IMR-90 (cell line): ENCODE measurements around the gene NOL9. TPM values are rescaled to one million over a fixed set of nuclear protein-coding genes. Genes with fewer than 3 reads are reported as not detected.

Source experiments
- ATAC-seq: fragments of 200-7000 bp; cut with Tn5 transposase; 2 replicates; pipeline ENCODE4 v1.9.1; 2020; ENCODE audit warnings: low read depth, mild to moderate bottlenecking, moderate library complexity
- BruUV-seq: library from RNA; stranded (reverse); fragments of 400-500 nt; replicated peaks from 2 replicates; lab custom pipeline; 2021; lab: Mats Ljungman, UMichigan
- CTCF ChIA-PET: fragments of 300-600 bp; formaldehyde crosslinking; extraction: SDS; loops from one replicate; lab custom pipeline; 2021; ENCODE audit warnings: antibody characterized with exemption; lab: Yijun Ruan, JAX
- POLR2A ChIA-PET: fragments of 300-600 bp; sonication (Branson Sonifier 250); formaldehyde crosslinking; loops from one replicate; lab custom pipeline; 2022; ENCODE audit warnings: antibody characterized with exemption; ENCODE audit not compliant: unreplicated experiment; lab: Charles Lee
- DNase-seq: peaks from one replicate; pipeline ENCODE4 v3.0.0; 2013
- H2AFZ ChIP-seq: replicated peaks from 2 replicates; pipeline ENCODE3; 2013; ENCODE audit warnings: low read length, mild to moderate bottlenecking; ENCODE audit not compliant: poor library complexity
- H2AK5ac ChIP-seq: 2 replicates; pipeline ENCODE4 v1.6.1; 2013; ENCODE audit warnings: low read depth, low read length, inconsistent platforms
- H2AK9ac ChIP-seq: replicated peaks from 2 replicates; pipeline ENCODE3; 2013; ENCODE audit warnings: mild to moderate bottlenecking, low read depth, low read length, moderate library complexity; ENCODE audit not compliant: poor library complexity
- H2BK120ac ChIP-seq: 2 replicates; pipeline ENCODE4 v1.6.1; 2013; ENCODE audit warnings: low read depth, low read length, inconsistent platforms
- H2BK15ac ChIP-seq: 3 replicates; pipeline ENCODE4 v1.6.1; 2013; ENCODE audit warnings: low read depth, low read length, inconsistent platforms
- H2BK20ac ChIP-seq: 2 replicates; pipeline ENCODE4 v1.6.1; 2013; ENCODE audit warnings: low read depth, mild to moderate bottlenecking, inconsistent platforms, low read length, moderate library complexity
- H2BK5ac ChIP-seq: 2 replicates; pipeline ENCODE4 v1.6.1; 2013; ENCODE audit warnings: mild to moderate bottlenecking, low read depth, low read length, inconsistent platforms; ENCODE audit not compliant: poor library complexity, severe bottlenecking
- H3K14ac ChIP-seq: replicated peaks from 2 replicates; pipeline ENCODE4 v1.6.1; 2013; ENCODE audit warnings: low read depth, low read length, inconsistent platforms
- H3K18ac ChIP-seq: 2 replicates; pipeline ENCODE4 v1.6.1; 2013; ENCODE audit warnings: low read depth, low read length, control low read depth
- H3K23ac ChIP-seq: 2 replicates; pipeline ENCODE4 v1.6.1; 2013; ENCODE audit warnings: low read depth, low read length, inconsistent platforms
- H3K27ac ChIP-seq: 2 replicates; pipeline ENCODE4 v1.5.1; 2013; ENCODE audit warnings: mild to moderate bottlenecking, control low read depth, low read length; ENCODE audit not compliant: insufficient read depth
- H3K27me3 ChIP-seq: 2 replicates; pipeline ENCODE4 v1.6.1; 2013; ENCODE audit warnings: low read length; ENCODE audit not compliant: control insufficient read depth, insufficient read depth
- H3K36me3 ChIP-seq: 2 replicates; pipeline ENCODE4 v1.6.1; 2013; ENCODE audit warnings: low read length, mixed read lengths; ENCODE audit not compliant: control insufficient read depth, insufficient read depth
- H3K4ac ChIP-seq: 2 replicates; pipeline ENCODE4 v1.6.1; 2013; ENCODE audit warnings: low read depth, low read length, inconsistent platforms
- H3K4me1 ChIP-seq: 2 replicates; pipeline ENCODE4 v1.6.1; 2013; ENCODE audit warnings: low read length, mixed read lengths; ENCODE audit not compliant: control insufficient read depth, insufficient read depth
- H3K4me2 ChIP-seq: 2 replicates; pipeline ENCODE4 v1.6.1; 2013; ENCODE audit warnings: low read depth, mild to moderate bottlenecking, control low read depth, low read length, moderate library complexity
- H3K4me3 ChIP-seq: 2 replicates; pipeline ENCODE4 v1.5.1; 2013; ENCODE audit warnings: low read depth, mild to moderate bottlenecking, control low read depth, low read length, moderate library complexity; ENCODE audit not compliant: insufficient read depth
- H3K56ac ChIP-seq: 2 replicates; pipeline ENCODE4 v1.6.1; 2013; ENCODE audit warnings: low read length, inconsistent platforms; ENCODE audit not compliant: insufficient read depth; ENCODE audit errors: extremely low read depth
- H3K79me1 ChIP-seq, 2 experiments: 2 replicates each; pipeline ENCODE4 v1.6.1; 2013; ENCODE audit warnings: low read length in 2 of 2, inconsistent platforms in 1 of 2, low read depth in 1 of 2
- H3K9ac ChIP-seq: 2 replicates; pipeline ENCODE4 v1.6.1; 2013; ENCODE audit warnings: low read depth, low read length, control low read depth
- H3K9me1 ChIP-seq: 2 replicates; pipeline ENCODE4 v1.6.1; 2013; ENCODE audit warnings: low read length, inconsistent platforms; ENCODE audit not compliant: insufficient read depth
- H3K9me3 ChIP-seq: 2 replicates; pipeline ENCODE4 v1.6.1; 2013; ENCODE audit warnings: low read length; ENCODE audit not compliant: control insufficient read depth, insufficient read depth
- H4K20me1 ChIP-seq: 2 replicates; pipeline ENCODE4 v1.6.1; 2013; ENCODE audit warnings: low read length, inconsistent platforms; ENCODE audit not compliant: insufficient read depth
- H4K5ac ChIP-seq: 2 replicates; pipeline ENCODE4 v1.6.1; 2013; ENCODE audit warnings: mild to moderate bottlenecking, low read depth, low read length, control low read depth
- H4K8ac ChIP-seq, 2 experiments: 2 replicates each; pipeline ENCODE4 v1.6.1; 2013; ENCODE audit warnings: low read depth in 2 of 2, low read length in 2 of 2, control low read depth in 1 of 2, inconsistent platforms in 1 of 2
- H4K91ac ChIP-seq: 2 replicates; pipeline ENCODE4 v1.6.1; 2013; ENCODE audit warnings: low read depth, low read length, inconsistent platforms; ENCODE audit not compliant: insufficient read depth
- CHD1 ChIP-seq: IDR thresholded peaks from 2 replicates; pipeline ENCODE4 v1.6.1; 2012; ENCODE audit warnings: low read depth, low read length, improper control_type of control experiment
- MAZ ChIP-seq: IDR thresholded peaks from 2 replicates; pipeline ENCODE4 v1.6.1; 2012; ENCODE audit warnings: low read depth, mild to moderate bottlenecking, low read length, improper control_type of control experiment, moderate library complexity, borderline replicate concordance
- WGBS, 2 experiments: methylation state at CpG; one replicate each; pipeline versions ENCODE4 v1.1.5 to v1.1.7; 2013; ENCODE audit warnings: missing lambda C conversion rate in 2 of 2; ENCODE audit not compliant: insufficient read length in 1 of 2; ENCODE audit errors: extremely low coverage in 2 of 2; 5-methylcytosine and 5-hydroxymethylcytosine counted together
- dilution Hi-C: fragments of 300-500 bp; cut with HindIII; formaldehyde crosslinking; loops from one replicate; pipeline ENCODE4 v1.14.3; 2018; ENCODE audit warnings: low sequenced_read_pairs; ENCODE audit not compliant: unreplicated experiment
- in situ Hi-C: fragments of 300-500 bp; cut with MboI; formaldehyde crosslinking; loops from 3 replicates; pipeline ENCODE4 v1.14.3; 2019; ENCODE audit warnings: low sequenced_read_pairs, inconsistent platforms, mixed read lengths
- intact Hi-C: fragments of 100-400 bp; cut with micrococcal nuclease; formaldehyde crosslinking; loops from 2 replicates; pipeline ENCODE4 v1.10.0; 2022
- polyA plus RNA-seq, 3 experiments: library from polyadenylated mRNA; depleted of rRNA; stranded (reverse); fragments of >200 nt; gene quantifications; 2 replicates each; pipeline ENCODE4 v1.2.3, GENCODE V29; 2012; ENCODE audit warnings: low replicate concordance in 1 of 3
- total RNA-seq: library from RNA; depleted of rRNA; stranded (reverse); fragments of >200 nt; gene quantifications from 2 replicates; pipeline ENCODE4 v1.2.3, GENCODE V29; 2012

NOL9 gene
- total and polyA plus RNA-seq, 2 of the 4 experiments (the other 2 are of a cell fraction): 13.0 to 19.2 TPM

DNA sequence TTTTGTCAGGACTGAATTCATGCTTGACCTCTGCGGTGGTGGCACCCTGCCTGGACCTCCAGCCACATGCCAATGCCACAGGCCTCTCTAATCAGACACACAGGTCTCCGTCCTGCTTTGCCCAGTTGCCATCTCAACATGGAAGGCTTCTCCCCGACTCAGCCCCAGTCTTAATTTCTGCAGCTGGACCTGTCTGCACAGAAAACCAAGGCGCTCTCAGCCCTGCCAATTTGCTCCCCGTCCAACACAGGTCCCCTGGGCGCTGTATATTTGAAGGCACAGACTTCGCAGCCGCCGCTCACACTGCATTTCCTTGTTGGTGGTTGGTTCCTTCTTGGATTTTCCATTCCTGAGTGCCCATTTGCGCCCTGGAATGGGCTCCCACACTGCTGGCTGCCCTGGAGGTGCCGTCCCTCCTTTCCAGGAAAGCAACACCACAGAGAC lies 34.8 kb downstream of the NOL9 start:
- ChIA-PET CTCF (no interaction called here), POLR2A (no interaction called here)
- peaks cover 2% of the 10 kb centered on the region; the same call in 1 of the 2 replicates for H3K36me3 ChIP-seq
- H3K9me3 ChIP-seq: no peaks in the 10 kb centered on the region
- H3K9me1 ChIP-seq: peaks cover 6% of the 10 kb centered on the region; the same call in 1 of the 2 replicates
- H3K79me1 ChIP-seq: no peaks in the 10 kb centered on the region
- no peak overlapping the region for H3K56ac ChIP-seq
- no peak overlapping the region for H4K5ac ChIP-seq
- H3K4me3 ChIP-seq: no peak overlapping the region
- H3K27me3 ChIP-seq: no peaks in the 10 kb centered on the region
- no peak overlapping the region for H4K91ac ChIP-seq
- in situ Hi-C loops (no loop called here), intact Hi-C loops (no loop called here), dilution Hi-C loops (no loop called here)
- peaks cover 11% of the 10 kb centered on the region for H3K4me1 ChIP-seq
- H3K27ac ChIP-seq: no peak overlapping the region
- no peak overlapping the region for H2BK120ac ChIP-seq
- no peak overlapping the region for H2AK5ac ChIP-seq
- H4K20me1 ChIP-seq: no peaks in the 10 kb centered on the region
- no peak overlapping the region for H3K18ac ChIP-seq
- H2AK9ac ChIP-seq: no peak overlapping the region
- H3K23ac ChIP-seq: no peak overlapping the region
- no peak for ATAC-seq
- no peak overlapping the region for H3K4me2 ChIP-seq
- no peak overlapping the region for H4K8ac ChIP-seq
- H3K4ac ChIP-seq: no peak overlapping the region
- DNase-seq: no peak
- peak overlapping the region; percentile 26 for H2AFZ ChIP-seq
- 71% methylated on average over 3 of the region's 11 CpGs; no CpG with 5 or more reads in 1 of the 2 experiments for WGBS, 2 experiments
- no peak overlapping the region for H3K9ac ChIP-seq
- H2BK20ac ChIP-seq: no peak overlapping the region
- BruUV-seq: no TSS peak
- H2BK15ac ChIP-seq: no peak overlapping the region
- no peak overlapping the region for H2BK5ac ChIP-seq
- TF ChIP-seq MAZ (no peak), CHD1 (no peak)
- no peak overlapping the region for H3K14ac ChIP-seq
